ENCODE data around the gene SLC6A16.
"Not testable (repeated sequence)": the region's sequence is repeated elsewhere in the genome, so short reads cannot be mapped to it uniquely, and the experiment has no call there.

SLC6A16 gene

DNA sequence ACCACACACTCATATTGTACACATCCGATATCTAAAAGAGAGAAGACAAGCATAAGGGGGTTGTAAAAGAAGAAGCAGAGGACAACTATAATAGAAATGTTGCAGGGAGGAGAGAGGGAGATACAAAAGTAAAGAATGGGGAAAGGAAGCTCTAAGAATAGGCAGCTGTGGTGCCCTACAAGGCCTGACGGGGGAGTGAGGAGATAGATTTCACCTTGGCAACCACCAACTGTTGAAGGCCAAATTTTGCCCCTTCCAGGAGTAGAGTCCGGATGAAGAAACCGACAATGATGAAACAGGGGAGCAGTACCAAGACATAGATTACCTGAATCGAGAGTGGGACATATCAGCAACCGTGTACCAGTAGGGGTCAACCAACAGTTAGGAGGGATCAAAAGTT, 15.9 kb downstream of the SLC6A16 start:
- no peak overlapping the region for H3K4me3 ChIP-seq (replicated peaks in 1 of 2; ENCODE audit: low read depth in 2 of 2, low read length in 2 of 2)
- TF ChIP-seq, protein P1, sequence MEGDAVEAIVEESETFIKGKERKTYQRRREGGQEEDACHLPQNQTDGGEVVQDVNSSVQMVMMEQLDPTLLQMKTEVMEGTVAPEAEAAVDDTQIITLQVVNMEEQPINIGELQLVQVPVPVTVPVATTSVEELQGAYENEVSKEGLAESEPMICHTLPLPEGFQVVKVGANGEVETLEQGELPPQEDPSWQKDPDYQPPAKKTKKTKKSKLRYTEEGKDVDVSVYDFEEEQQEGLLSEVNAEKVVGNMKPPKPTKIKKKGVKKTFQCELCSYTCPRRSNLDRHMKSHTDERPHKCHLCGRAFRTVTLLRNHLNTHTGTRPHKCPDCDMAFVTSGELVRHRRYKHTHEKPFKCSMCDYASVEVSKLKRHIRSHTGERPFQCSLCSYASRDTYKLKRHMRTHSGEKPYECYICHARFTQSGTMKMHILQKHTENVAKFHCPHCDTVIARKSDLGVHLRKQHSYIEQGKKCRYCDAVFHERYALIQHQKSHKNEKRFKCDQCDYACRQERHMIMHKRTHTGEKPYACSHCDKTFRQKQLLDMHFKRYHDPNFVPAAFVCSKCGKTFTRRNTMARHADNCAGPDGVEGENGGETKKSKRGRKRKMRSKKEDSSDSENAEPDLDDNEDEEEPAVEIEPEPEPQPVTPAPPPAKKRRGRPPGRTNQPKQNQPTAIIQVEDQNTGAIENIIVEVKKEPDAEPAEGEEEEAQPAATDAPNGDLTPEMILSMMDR (IDR thresholded peaks at IDR 0.05; ENCODE audit: low read depth, low read length) = no peak
- DNase-seq (ENCODE audit: low read depth in 2 of 2) = no peak

- not testable (repeated sequence) for DNase-seq (ENCODE audit: low read depth in 2 of 2); H3K4me3 ChIP-seq (replicated peaks in 1 of 2; ENCODE audit: low read depth in 2 of 2, low read length in 2 of 2)
Observed at GRCh38 chr19:49306734-49307133, 18.3 kb downstream of the SLC6A16 start.

GRCh38 chr19:49301866-49302252, 23.1 kb downstream of the SLC6A16 start:
- DNase-seq (ENCODE audit: low read depth in 2 of 2) = no peak
- H3K4me3 ChIP-seq (replicated peaks in 1 of 2; ENCODE audit: low read depth in 2 of 2, low read length in 2 of 2) = no peak overlapping the region
- TF ChIP-seq, protein P1 (IDR thresholded peaks at IDR 0.05; ENCODE audit: low read depth, low read length) = no peak

GRCh38 chr19:49301165-49301865, 23.7 kb downstream of the SLC6A16 start:
- peak; percentile 65 to 68 for DNase-seq (ENCODE audit: low read depth in 2 of 2)
- H3K4me3 ChIP-seq (replicated peaks in 1 of 2; ENCODE audit: low read depth in 2 of 2, low read length in 2 of 2) = no peak overlapping the region
- TF ChIP-seq, protein P1 (IDR thresholded peaks at IDR 0.05; ENCODE audit: low read depth, low read length) = peak; percentile 95

GRCh38 chr19:49298653-49299052, 26.3 kb downstream of the SLC6A16 start:
- not testable (repeated sequence) for DNase-seq (ENCODE audit: low read depth in 2 of 2); H3K4me3 ChIP-seq (replicated peaks in 1 of 2; ENCODE audit: low read depth in 2 of 2, low read length in 2 of 2)

GRCh38 chr19:49297403-49297802, 27.6 kb downstream of the SLC6A16 start:
- TF ChIP-seq, protein P1 (IDR thresholded peaks at IDR 0.05; ENCODE audit: low read depth, low read length) = no peak
- DNase-seq (ENCODE audit: low read depth in 2 of 2) = peak in 1 of 2 donors; percentile 27

DNA sequence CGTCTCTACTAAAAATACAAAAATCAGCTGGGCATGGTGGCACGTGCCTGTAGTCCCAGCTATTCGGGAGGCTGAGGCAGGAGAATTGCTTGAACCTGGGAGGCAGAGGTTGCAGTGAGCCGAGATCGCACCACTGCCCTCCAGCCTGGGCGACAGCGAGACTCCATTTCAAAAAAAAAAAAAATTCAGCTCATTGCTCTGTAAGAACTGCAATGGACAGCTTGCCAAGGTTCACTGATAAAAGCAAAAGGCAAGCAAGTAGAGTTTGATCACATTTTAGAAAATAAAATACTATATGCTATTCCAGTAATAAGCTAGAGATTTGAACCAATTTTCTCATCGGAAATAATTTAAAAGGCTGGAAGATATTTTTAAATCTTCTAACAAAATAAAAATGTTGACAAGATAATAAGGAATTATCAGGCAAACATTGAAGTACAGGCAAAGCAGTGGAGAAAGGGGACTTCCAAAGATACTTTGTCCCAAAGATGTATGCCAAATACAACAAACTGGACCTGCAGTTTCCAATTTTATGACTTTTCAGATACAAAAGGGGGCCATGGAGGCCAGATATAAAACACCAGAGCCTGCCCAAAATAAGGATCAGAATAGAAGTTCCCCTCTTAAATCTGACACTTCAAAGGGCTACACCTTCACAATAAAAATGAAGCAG, 29.6 kb downstream of the SLC6A16 start:
- TF ChIP-seq, protein P1 (IDR thresholded peaks at IDR 0.05; ENCODE audit: low read depth, low read length) = no peak
- H3K4me3 ChIP-seq (replicated peaks in 1 of 2; ENCODE audit: low read depth in 2 of 2, low read length in 2 of 2) = no peak overlapping the region
- DNase-seq (ENCODE audit: low read depth in 2 of 2) = no peak

More at GRCh38 chr19:49297403-49297802, 27.6 kb downstream of the SLC6A16 start:
- no peak overlapping the region for H3K4me3 ChIP-seq (replicated peaks in 1 of 2; ENCODE audit: low read depth in 2 of 2, low read length in 2 of 2)
